GM20000 (cell line): ENCODE measurements around the gene BNC2.

Source experiments
- DNase-seq: peaks from one replicate; pipeline ENCODE4 v3.0.0; 2012; ENCODE audit warnings: low spot score
- TF ChIP-seq, protein P1 (sequence below): IDR thresholded peaks from 2 replicates; pipeline ENCODE4 v1.5.1; 2012; ENCODE audit warnings: mild to moderate bottlenecking, control low read depth; ENCODE audit errors: extremely low read depth, missing control alignments

Gene BNC2

DNA sequence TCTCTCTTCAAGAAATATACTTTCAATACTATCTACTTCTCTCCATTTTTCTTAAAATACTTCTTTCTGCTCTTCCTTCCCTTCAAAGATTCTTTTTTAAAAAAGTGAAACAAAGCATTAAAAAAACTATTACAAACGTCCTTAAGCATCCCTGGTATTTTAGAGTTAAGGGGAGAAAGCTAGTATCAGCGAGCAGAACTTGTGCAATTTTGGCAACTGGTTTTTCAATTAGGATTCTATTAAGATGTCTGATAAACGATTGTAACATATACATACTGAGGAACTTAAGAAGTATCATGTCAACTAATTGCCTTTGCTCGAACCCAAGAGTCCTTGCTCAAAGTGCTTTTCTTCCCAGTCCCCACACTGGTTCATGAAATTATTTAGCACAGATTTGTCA lies 459.2 kb downstream of the BNC2 start:
- DNase-seq, result no peak
- TF ChIP-seq, protein P1, sequence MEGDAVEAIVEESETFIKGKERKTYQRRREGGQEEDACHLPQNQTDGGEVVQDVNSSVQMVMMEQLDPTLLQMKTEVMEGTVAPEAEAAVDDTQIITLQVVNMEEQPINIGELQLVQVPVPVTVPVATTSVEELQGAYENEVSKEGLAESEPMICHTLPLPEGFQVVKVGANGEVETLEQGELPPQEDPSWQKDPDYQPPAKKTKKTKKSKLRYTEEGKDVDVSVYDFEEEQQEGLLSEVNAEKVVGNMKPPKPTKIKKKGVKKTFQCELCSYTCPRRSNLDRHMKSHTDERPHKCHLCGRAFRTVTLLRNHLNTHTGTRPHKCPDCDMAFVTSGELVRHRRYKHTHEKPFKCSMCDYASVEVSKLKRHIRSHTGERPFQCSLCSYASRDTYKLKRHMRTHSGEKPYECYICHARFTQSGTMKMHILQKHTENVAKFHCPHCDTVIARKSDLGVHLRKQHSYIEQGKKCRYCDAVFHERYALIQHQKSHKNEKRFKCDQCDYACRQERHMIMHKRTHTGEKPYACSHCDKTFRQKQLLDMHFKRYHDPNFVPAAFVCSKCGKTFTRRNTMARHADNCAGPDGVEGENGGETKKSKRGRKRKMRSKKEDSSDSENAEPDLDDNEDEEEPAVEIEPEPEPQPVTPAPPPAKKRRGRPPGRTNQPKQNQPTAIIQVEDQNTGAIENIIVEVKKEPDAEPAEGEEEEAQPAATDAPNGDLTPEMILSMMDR, result no peak

DNA sequence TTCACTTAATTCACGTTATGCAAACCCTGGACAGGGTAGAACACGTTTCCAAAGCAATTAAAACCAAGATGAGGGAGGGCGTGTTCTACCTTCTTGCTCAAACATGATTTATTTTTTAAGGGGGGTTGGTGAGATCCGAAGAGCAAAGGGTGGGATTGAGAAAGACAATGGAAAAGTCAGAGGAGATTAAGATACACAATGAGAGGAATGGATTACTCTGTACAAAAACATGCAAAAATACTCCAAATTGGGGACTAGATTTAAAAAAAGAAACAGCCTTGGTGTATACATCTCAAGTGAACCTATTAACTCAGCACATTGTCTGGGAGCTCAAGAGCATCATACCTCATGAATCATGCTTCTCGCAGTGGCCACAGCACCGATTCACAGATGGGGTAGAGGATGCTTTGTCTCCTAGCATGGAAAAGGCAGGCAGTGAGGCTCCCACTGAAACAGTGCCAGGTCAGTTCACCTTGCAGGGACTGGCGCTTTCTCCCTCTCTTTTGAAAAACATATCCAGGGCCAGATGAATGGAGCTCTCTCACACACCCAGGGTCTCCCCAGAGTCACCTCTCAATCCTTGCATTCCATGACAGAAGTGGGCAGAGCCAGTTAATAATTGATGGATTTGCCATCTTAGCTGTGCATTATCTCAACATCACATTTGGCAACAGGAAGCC lies 459.7 kb downstream of the BNC2 start:
- TF ChIP-seq, protein P1, result no peak
- DNase-seq, result no peak

DNA sequence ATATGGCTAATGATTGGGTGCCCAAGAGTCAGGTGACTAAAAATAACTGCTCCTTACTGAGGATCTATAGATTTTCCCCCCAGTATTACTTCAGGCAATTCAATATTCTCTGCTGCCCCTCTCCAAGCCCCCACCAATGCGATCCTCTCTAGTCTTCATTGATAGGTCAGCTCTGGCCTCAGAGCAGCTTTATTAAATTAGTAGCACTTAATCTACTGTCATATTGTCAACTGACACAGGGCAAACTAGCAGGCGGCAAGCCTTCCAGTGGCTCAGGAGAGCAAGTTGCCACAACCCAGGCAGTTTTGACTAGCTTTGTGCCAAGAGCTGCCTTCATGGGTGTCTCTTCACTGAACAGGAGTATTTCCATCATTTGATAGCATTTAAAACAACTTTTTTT lies 462.9 kb downstream of the BNC2 start:
- DNase-seq, result no peak
- TF ChIP-seq, protein P1, result no peak

GRCh38 chr9:16406526-16407225 lies 463.8 kb downstream of the BNC2 start:
- TF ChIP-seq, protein P1, result no peak
- no peak for DNase-seq

GRCh38 chr9:16405421-16405820 lies 465.0 kb downstream of the BNC2 start:
- TF ChIP-seq, protein P1, result no peak
- DNase-seq, result no peak

GRCh38 chr9:16401701-16402100 lies 468.8 kb downstream of the BNC2 start:
- TF ChIP-seq, protein P1, result no peak
- DNase-seq, result no peak

GRCh38 chr9:16398691-16399090 lies 471.8 kb downstream of the BNC2 start:
- no peak for DNase-seq
- TF ChIP-seq, protein P1, result no peak
